B cell (primary cell): ENCODE measurements around the gene CEP131. TPM values are rescaled to one million over a fixed set of nuclear protein-coding genes. Genes with fewer than 3 reads are reported as not detected.

Experiments
- ATAC-seq: fragments of 200-7000 bp; cut with Tn5 transposase; one replicate; pipeline ENCODE4 v1.10.0; 2021; ENCODE audit warnings: low read depth, mild to moderate bottlenecking, moderate number of reproducible peaks, moderate library complexity
- CTCF ChIA-PET: fragments of 350-600 bp; sonication (Branson Sonifier 250); formaldehyde crosslinking; loops from one replicate; lab custom pipeline; 2021; ENCODE audit warnings: antibody characterized with exemption, inconsistent platforms; lab: Charles Lee
- POLR2A ChIA-PET: fragments of 350-600 bp; sonication (Branson Sonifier 250); formaldehyde crosslinking; loops from one replicate; lab custom pipeline; 2021; ENCODE audit warnings: antibody characterized with exemption; lab: Charles Lee
- DNase-seq: peaks from one replicate; pipeline ENCODE4 v3.0.0; 2013
- H2AFZ ChIP-seq: 2 replicates; pipeline ENCODE4 v1.6.1; 2012; ENCODE audit warnings: mild to moderate bottlenecking, low read depth, low read length; ENCODE audit not compliant: insufficient read depth, poor library complexity, severe bottlenecking
- H3K27ac ChIP-seq, 2 donors: 1 replicate in 1 of 2; 2 replicates in 1 of 2; pipeline ENCODE4 v1.5.1; 2012 to 2013; ENCODE audit warnings: low read length in 2 of 2, mild to moderate bottlenecking in 2 of 2, moderate library complexity in 1 of 2
- H3K27me3 ChIP-seq, 4 experiments: fragments of 200-600 bp in 1 of 4; sonication (generic) in 1 of 4; replicated peaks in 1 of 4; 1 replicate in 2 of 4; 2 replicates in 2 of 4; pipeline versions ENCODE4 v1.6.1 to v1.7.0; 2013 to 2016; ENCODE audit warnings: low read length in 3 of 4, mild to moderate bottlenecking in 2 of 4, mixed read lengths in 1 of 4, moderate library complexity in 1 of 4; ENCODE audit not compliant: insufficient read depth in 4 of 4, control insufficient read depth in 3 of 4; ENCODE audit errors: control extremely low read depth in 1 of 4
- H3K36me3 ChIP-seq, 2 experiments: replicated peaks in 1 of 2; 1 replicate in 1 of 2; 2 replicates in 1 of 2; pipeline versions ENCODE4 v1.6.1 to v1.7.1; 2013; ENCODE audit warnings: low read length in 1 of 2; ENCODE audit not compliant: insufficient read depth in 2 of 2, control insufficient read depth in 1 of 2; ENCODE audit errors: control extremely low read depth in 1 of 2, extremely low read depth in 1 of 2
- H3K4me1 ChIP-seq, 2 donors: fragments of 200-600 bp in 1 of 2; sonication (generic) in 1 of 2; 1 replicate in 1 of 2; 2 replicates in 1 of 2; pipeline versions ENCODE4 v1.5.1 to v1.6.1; 2013 to 2017; ENCODE audit warnings: low read length in 2 of 2; ENCODE audit not compliant: control insufficient read depth in 2 of 2, insufficient read depth in 2 of 2
- H3K4me2 ChIP-seq: replicated peaks from 2 replicates; pipeline ENCODE3; 2012; ENCODE audit warnings: mild to moderate bottlenecking, low read depth, low read length; ENCODE audit not compliant: poor library complexity, severe bottlenecking
- H3K4me3 ChIP-seq, 5 experiments: fragments of 200-600 bp in 1 of 5; sonication (generic) in 1 of 5; 1 replicate in 3 of 5; 2 replicates in 2 of 5; pipeline versions ENCODE4 v1.5.1 to v1.7.0; 2011 to 2016; ENCODE audit warnings: low read length in 4 of 5, mild to moderate bottlenecking in 4 of 5, low read depth in 2 of 5, control low read depth in 1 of 5, moderate library complexity in 1 of 5; ENCODE audit not compliant: insufficient read depth in 1 of 5; ENCODE audit errors: control extremely low read depth in 1 of 5, extremely low read depth in 1 of 5
- H3K79me2 ChIP-seq: fragments of 200-600 bp; sonication (generic); one replicate; pipeline ENCODE4 v1.6.0; 2016; ENCODE audit warnings: low read length; ENCODE audit not compliant: control insufficient read depth, insufficient read depth
- H3K9ac ChIP-seq: fragments of 200-600 bp; sonication (generic); 2 replicates; pipeline ENCODE4 v1.6.1; 2017; ENCODE audit warnings: mild to moderate bottlenecking, low read length, moderate library complexity
- H3K9me3 ChIP-seq, 3 donors: one replicate each; pipeline versions ENCODE4 v1.6.1 to v1.7.1; 2013; ENCODE audit warnings: low read length in 2 of 3; ENCODE audit not compliant: control insufficient read depth in 2 of 3, insufficient read depth in 1 of 3; ENCODE audit errors: control extremely low read depth in 1 of 3
- H4K20me1 ChIP-seq: 2 replicates; pipeline ENCODE4 v1.6.0; 2012; ENCODE audit warnings: mild to moderate bottlenecking, low read length; ENCODE audit not compliant: insufficient read depth, control insufficient read depth, poor library complexity, severe bottlenecking
- H3K27ac Mint-ChIP-seq: one replicate; pipeline ENCODE4 v1.8.0; 2021; ENCODE audit warnings: mixed read lengths
- H3K27me3 Mint-ChIP-seq: one replicate; pipeline ENCODE4 v1.8.0; 2021; ENCODE audit warnings: mixed read lengths
- H3K4me1 Mint-ChIP-seq: one replicate; pipeline ENCODE4 v1.8.0; 2021; ENCODE audit warnings: mixed read lengths
- H3K4me3 Mint-ChIP-seq: one replicate; pipeline ENCODE4 v1.8.0; 2021; ENCODE audit warnings: mixed read lengths
- H3K9me3 Mint-ChIP-seq: one replicate; pipeline ENCODE4 v1.8.0; 2022; ENCODE audit warnings: mixed read lengths; ENCODE audit not compliant: insufficient read depth
- CTCF ChIP-seq: fragments of 200-600 bp; IDR thresholded peaks from one replicate; pipeline ENCODE4 v1.8.0; 2022; ENCODE audit warnings: antibody characterized with exemption, mild to moderate bottlenecking
- EZH2 ChIP-seq: IDR thresholded peaks from 2 replicates; pipeline ENCODE4 v1.6.1; 2012; ENCODE audit warnings: borderline replicate concordance, low read depth, mild to moderate bottlenecking, moderate library complexity, low read length; ENCODE audit not compliant: insufficient read depth, poor library complexity, severe bottlenecking
- WGBS: methylation state at CpG from one replicate; pipeline ENCODE4 v1.1.5; 2013; ENCODE audit warnings: missing lambda C conversion rate; ENCODE audit not compliant: insufficient coverage; 5-methylcytosine and 5-hydroxymethylcytosine counted together
- intact Hi-C: fragments of 100-400 bp; cut with micrococcal nuclease; formaldehyde crosslinking; loops from one replicate; pipeline ENCODE4 v1.10.0; 2022
- polyA plus RNA-seq: library from polyadenylated mRNA; depleted of rRNA; stranded (reverse); fragments of >200 nt; gene quantifications from 2 replicates; pipeline ENCODE4 v1.2.3, GENCODE V29; 2012
- total RNA-seq, 2 donors: library from RNA; stranded (reverse); fragments of 120-200 nt in 1 of 2; gene quantifications; 1 replicate in 1 of 2; 2 replicates in 1 of 2; pipeline versions ENCODE4 v1.2.3 to v1.2.4, GENCODE V29; 2013 to 2022

Gene CEP131
- total and polyA plus RNA-seq, 2 donors (not counting 1 experiment from before 2014, with no cell fraction given) = 18.8 to 25.5 TPM

- H3K36me3 ChIP-seq = peaks cover 0 to 73% of the 10 kb centered on the region in 2 experiments
- peaks cover 0 to 4% of the 10 kb centered on the region in 2 donors for H3K4me1 ChIP-seq
- H3K9ac ChIP-seq = no peak overlapping the region
- POLR2A ChIA-PET = interaction anchor here (1.0 kb wide), 1 partner anchor 35 kb away, joined by 3 read pairs; the partner anchor contains the start of gene SLC38A10
- Mint-ChIP-seq H3K4me3 (no peak overlapping the region), H3K4me1 (peaks cover 4% of the 10 kb centered on the region), H3K9me3 (no peaks in the 10 kb centered on the region), H3K27me3 (no peaks in the 10 kb centered on the region), H3K27ac (no peak overlapping the region)
- peaks cover 21% of the 10 kb centered on the region for H3K79me2 ChIP-seq
- ATAC-seq (no peak), DNase-seq (no peak)
- no peak overlapping the region for H3K27ac ChIP-seq
- 98% methylated on average over 19 of the region's 19 CpGs for WGBS
- no peak overlapping the region for H3K4me2 ChIP-seq
- intact Hi-C loops = no loop called here
- no peaks in the 10 kb centered on the region for H3K27me3 ChIP-seq
- no peak for TF ChIP-seq CTCF
- no peak for TF ChIP-seq EZH2
- CTCF ChIA-PET = interaction anchor here (0.6 to 0.9 kb wide), 2 partner anchors 340 to 342 kb away, joined by 3 to 5 read pairs; no protein-coding TSS in a partner anchor
- no peaks in the 10 kb centered on the region for H3K9me3 ChIP-seq
- peaks cover 64% of the 10 kb centered on the region for H4K20me1 ChIP-seq
- H2AFZ ChIP-seq = no peak overlapping the region
- no peak overlapping the region for H3K4me3 ChIP-seq
Observed at GRCh38 chr17:81260641-81261040, 37.9 kb upstream of the CEP131 start.

GRCh38 chr17:81260171-81260570, 37.4 kb upstream of the CEP131 start:
- Histone ChIP-seq H3K9me3 (no peaks in the 10 kb centered on the region), H3K4me3 (no peak overlapping the region), H3K27me3 (no peaks in the 10 kb centered on the region), H3K4me1 (peaks cover 0 to 4% of the 10 kb centered on the region in 2 donors), H3K9ac (no peak overlapping the region), H3K27ac (no peak overlapping the region), H4K20me1 (peaks cover 67% of the 10 kb centered on the region), H3K36me3 (peaks cover 0 to 72% of the 10 kb centered on the region in 2 experiments), H3K79me2 (peaks cover 21% of the 10 kb centered on the region), H3K4me2 (no peak overlapping the region), H2AFZ (no peak overlapping the region)
- intact Hi-C loops = no loop called here
- DNase-seq (no peak), ATAC-seq (no peak)
- ChIA-PET CTCF (interaction anchor here (0.9 kb wide), 1 partner anchor 341 kb away, joined by 3 read pairs; no protein-coding TSS in a partner anchor), POLR2A (interaction anchor here (1.0 kb wide), 1 partner anchor 35 kb away, joined by 3 read pairs; the partner anchor contains the start of gene SLC38A10)
- WGBS = 96% methylated on average over 17 of the region's 17 CpGs
- Mint-ChIP-seq H3K27me3 (no peaks in the 10 kb centered on the region), H3K4me3 (no peak overlapping the region), H3K4me1 (peaks cover 4% of the 10 kb centered on the region), H3K27ac (no peak overlapping the region), H3K9me3 (no peaks in the 10 kb centered on the region)
- TF ChIP-seq CTCF (no peak), EZH2 (no peak)
